Cardiac fibroblast (primary cell): ENCODE data around the gene HELZ2.

ENCODE experiments used
- DNase-seq, 2 donors: peaks; one replicate each; pipeline versions ENCODE4 v3.0.0 to v3.0.0-alpha.2; 2010; ENCODE audit warnings: low read depth in 2 of 2
- H3K4me3 ChIP-seq, 2 donors: replicated peaks in 1 of 2; 1 replicate in 1 of 2; 2 replicates in 1 of 2; pipeline ENCODE4 v1.5.1; 2011; ENCODE audit warnings: low read depth in 2 of 2, low read length in 2 of 2, mild to moderate bottlenecking in 2 of 2, moderate library complexity in 1 of 2
- TF ChIP-seq, protein P1 (sequence below): IDR thresholded peaks from one replicate; pipeline ENCODE4 v1.5.1; 2011; ENCODE audit warnings: low read depth, mild to moderate bottlenecking, low read length, inconsistent platforms

HELZ2 gene

GRCh38 chr20:63546956-63547724 lies 26.9 kb downstream of the HELZ2 start:
- no peak overlapping the region for H3K4me3 ChIP-seq
- TF ChIP-seq, protein P1, sequence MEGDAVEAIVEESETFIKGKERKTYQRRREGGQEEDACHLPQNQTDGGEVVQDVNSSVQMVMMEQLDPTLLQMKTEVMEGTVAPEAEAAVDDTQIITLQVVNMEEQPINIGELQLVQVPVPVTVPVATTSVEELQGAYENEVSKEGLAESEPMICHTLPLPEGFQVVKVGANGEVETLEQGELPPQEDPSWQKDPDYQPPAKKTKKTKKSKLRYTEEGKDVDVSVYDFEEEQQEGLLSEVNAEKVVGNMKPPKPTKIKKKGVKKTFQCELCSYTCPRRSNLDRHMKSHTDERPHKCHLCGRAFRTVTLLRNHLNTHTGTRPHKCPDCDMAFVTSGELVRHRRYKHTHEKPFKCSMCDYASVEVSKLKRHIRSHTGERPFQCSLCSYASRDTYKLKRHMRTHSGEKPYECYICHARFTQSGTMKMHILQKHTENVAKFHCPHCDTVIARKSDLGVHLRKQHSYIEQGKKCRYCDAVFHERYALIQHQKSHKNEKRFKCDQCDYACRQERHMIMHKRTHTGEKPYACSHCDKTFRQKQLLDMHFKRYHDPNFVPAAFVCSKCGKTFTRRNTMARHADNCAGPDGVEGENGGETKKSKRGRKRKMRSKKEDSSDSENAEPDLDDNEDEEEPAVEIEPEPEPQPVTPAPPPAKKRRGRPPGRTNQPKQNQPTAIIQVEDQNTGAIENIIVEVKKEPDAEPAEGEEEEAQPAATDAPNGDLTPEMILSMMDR = no peak
- DNase-seq = no peak

DNA sequence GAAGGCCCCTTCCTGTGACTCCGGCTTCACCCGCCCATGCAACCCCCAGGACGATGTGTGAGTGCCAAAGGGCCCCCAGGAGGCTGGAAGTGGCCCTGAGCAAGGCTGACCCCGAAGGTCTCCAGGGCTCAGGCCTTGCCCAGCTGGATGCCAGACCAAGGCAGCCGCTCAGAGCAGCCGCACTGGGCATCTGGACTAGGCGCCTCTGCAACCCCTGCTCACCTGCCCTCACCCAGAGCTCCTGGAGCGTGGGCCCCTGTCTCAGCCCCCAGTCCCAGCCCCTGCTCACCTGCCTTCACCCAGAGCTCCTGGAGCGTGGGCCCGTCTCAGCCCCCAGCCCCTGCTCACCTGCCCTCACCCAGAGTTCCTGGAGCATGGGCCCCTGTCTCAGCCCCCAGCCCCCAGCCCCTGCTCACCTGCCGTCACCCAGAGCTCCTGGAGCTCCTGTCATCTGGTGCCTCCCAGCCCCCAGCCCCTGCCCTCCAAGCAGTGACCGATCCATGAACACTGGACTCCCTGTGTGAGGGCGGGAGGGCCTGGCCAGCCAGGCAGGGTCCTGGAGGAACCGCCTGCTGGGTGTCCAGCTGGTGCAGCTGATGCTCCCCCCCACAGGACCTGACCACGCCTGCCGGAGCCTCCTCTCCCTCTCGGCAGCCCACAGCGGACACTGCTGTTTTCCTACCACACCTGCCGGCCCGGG lies 27.6 kb downstream of the HELZ2 start:
- TF ChIP-seq, protein P1 = no peak

DNA sequence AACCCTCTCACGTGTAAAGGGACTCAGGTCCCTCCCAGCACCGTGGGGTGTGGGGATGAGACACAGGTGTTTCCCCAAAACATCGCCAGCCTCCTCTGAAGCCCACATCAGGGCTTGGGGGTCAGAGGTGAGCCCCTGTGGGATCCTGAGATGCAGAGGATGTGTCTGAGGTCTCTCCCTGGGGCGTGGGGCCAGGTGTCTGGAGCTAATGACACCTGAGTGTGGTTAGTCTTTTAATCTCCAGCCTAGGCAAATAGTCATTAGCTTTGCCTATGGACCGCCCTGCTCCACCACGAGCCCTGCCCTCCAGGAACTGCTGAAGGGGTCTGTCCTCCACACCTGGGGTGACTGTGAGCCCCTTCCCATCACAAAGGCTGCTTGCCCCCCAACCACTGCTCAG lies 28.2 kb downstream of the HELZ2 start:
- no peak for DNase-seq
- H3K4me3 ChIP-seq = no peak overlapping the region
- TF ChIP-seq, protein P1 = no peak

More for the DNA sequence above, 27.6 kb downstream of the HELZ2 start:
- no peak overlapping the region for H3K4me3 ChIP-seq
- no peak for DNase-seq

DNA sequence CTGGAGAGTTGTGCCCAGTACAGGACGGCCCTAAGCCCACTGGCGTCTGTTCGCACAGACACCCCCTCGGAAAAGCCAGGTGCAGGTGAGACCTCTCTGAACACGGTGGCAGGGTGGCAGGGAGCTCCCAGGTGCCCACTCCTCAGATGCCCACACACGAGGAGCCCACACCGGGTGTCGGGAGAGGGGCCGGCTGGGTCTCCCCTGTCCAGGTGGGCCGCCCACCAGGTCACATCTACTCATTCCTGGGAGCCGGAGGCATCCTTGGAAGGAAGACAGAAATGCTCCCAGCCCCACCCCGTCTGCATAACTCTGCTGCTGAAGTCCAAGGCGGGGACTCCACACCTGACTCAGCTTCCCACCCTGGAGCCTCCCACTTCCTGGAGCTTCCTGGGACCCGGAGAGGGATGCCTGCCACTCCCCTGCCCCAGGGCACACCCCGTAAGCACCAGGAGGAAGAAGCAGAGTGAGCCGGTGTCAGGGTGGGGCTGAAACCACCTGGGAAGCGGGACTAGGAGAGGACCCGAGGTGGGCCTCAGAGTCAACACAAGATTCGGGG lies 29.0 kb downstream of the HELZ2 start:
- TF ChIP-seq, protein P1 = no peak
- no peak for DNase-seq
- H3K4me3 ChIP-seq = no peak overlapping the region

DNA sequence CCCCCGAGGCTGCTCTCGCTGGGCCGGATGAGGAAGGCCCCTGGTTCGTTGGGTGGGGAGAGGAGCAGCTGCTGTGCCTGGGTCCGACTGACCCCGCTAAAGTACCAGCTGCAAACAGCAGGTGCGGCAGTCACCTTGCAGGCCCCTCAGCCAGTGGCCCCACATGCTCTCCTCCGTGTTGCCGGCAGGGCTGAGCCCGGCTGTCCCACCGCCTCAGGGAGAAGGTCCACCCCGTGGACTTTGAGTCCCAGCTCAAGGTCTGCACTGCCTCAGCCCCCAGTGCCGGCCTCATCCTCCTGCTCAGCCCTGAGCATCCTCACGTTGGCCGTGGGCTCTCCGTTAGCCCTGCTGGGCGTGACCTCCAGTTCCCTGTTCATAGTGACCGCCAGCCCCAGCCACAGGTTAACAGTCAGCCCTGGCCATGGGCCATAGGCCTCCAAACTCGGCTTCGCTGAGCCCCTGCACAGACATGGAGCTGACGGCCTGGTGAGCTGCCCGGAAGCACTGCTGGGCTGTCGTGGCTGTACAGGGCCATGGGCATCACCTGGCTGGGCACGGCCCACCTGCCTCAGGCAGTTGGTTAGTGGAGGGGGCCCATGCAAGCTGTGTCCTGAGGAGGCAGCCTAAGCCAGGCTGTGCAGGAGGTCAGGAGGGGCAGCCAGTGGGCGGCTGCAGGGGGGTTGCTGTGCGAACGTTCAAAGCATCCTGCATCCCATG lies 29.6 kb downstream of the HELZ2 start:
- no peak for DNase-seq
- no peak overlapping the region for H3K4me3 ChIP-seq
- TF ChIP-seq, protein P1 = no peak

DNA sequence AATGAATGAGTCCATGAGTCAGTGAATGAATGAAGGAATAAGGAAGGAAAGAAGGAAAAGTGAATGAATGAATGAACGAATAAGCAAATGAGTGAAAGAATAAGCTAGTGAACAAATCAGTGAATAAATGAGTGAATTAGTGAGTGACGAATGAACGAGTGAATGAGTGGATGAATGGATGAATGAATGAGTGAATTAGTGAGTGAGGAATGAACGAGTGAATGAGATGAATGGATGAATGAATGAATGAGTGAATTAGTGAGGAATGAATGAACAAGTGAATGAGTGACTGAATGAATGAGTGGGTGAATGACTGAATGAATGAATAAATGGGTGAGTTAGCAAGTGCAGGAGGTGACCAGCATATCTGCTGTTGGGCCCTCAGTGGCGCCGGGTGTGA lies 30.3 kb downstream of the HELZ2 start:
- DNase-seq = no peak
- no peak overlapping the region for H3K4me3 ChIP-seq
- TF ChIP-seq, protein P1 = no peak
